ENCODE measurements around the gene CBX3.
"Not testable (repeated sequence)": the region's sequence is repeated elsewhere in the genome, so short reads cannot be mapped to it uniquely, and the experiment has no call there.

Gene CBX3

GRCh38 chr7:26188206-26188956, 13.2 kb upstream of the CBX3 start:
- no peak for DNase-seq (ENCODE audit: low spot score)

GRCh38 chr7:26188957-26189541, 12.5 kb upstream of the CBX3 start:
- DNase-seq (ENCODE audit: low spot score): no peak

- DNase-seq (ENCODE audit: low spot score): no peak
Measured at GRCh38 chr7:26189697-26190096, 11.8 kb upstream of the CBX3 start.

GRCh38 chr7:26190417-26190869, 11.1 kb upstream of the CBX3 start:
- DNase-seq (ENCODE audit: low spot score): no peak

- DNase-seq (ENCODE audit: low spot score): no peak
Measured at GRCh38 chr7:26191233-26191973, 10.1 kb upstream of the CBX3 start.

GRCh38 chr7:26191974-26192479, 9.5 kb upstream of the CBX3 start:
- no peak for DNase-seq (ENCODE audit: low spot score)

GRCh38 chr7:26192485-26193087, 9.0 kb upstream of the CBX3 start:
- no peak for DNase-seq (ENCODE audit: low spot score)

- no peak for DNase-seq (ENCODE audit: low spot score)
Measured at GRCh38 chr7:26193432-26194207, 7.9 kb upstream of the CBX3 start.

GRCh38 chr7:26194764-26195163, 6.8 kb upstream of the CBX3 start:
- not testable (repeated sequence) for DNase-seq (ENCODE audit: low spot score)

- DNase-seq (ENCODE audit: low spot score): no peak
Measured at GRCh38 chr7:26195182-26195581, 6.4 kb upstream of the CBX3 start.

- no peak for DNase-seq (ENCODE audit: low spot score)
Measured at GRCh38 chr7:26195867-26196657, 5.5 kb upstream of the CBX3 start.

GRCh38 chr7:26197153-26198115, 4.1 kb upstream of the CBX3 start:
- no peak for DNase-seq (ENCODE audit: low spot score)

- DNase-seq (ENCODE audit: low spot score): no peak
Measured at GRCh38 chr7:26198133-26198780, 3.3 kb upstream of the CBX3 start.

- DNase-seq (ENCODE audit: low spot score): no peak
Measured at GRCh38 chr7:26198781-26199169, 2.8 kb upstream of the CBX3 start.

GRCh38 chr7:26199301-26200037, 2.1 kb upstream of the CBX3 start:
- no peak for DNase-seq (ENCODE audit: low spot score)

- DNase-seq (ENCODE audit: low spot score): no peak
Measured at GRCh38 chr7:26200038-26200443, 1.5 kb upstream of the CBX3 start.

- DNase-seq (ENCODE audit: low spot score): peak; percentile 74
Measured at GRCh38 chr7:26200444-26201246, 900 bp upstream of the CBX3 start, which contains the start of gene HNRNPA2B1. Gene HNRNPA2B1 (minus strand): TSS chr7:26200746. CDS start chr7:26200577, 169 bp downstream.

All from HuH-7.5 (cell line).